ENCODE data around the gene NDUFB7. TPM values are rescaled to one million over a fixed set of nuclear protein-coding genes. Genes with fewer than 3 reads are reported as not detected.
"Not testable (repeated sequence)": the region's sequence is repeated elsewhere in the genome, so short reads cannot be mapped to it uniquely, and the experiment has no call there.

The NDUFB7 gene
- total and polyA plus RNA-seq, 2 experiments from 2014 or later: 244 to 316 TPM

DNA sequence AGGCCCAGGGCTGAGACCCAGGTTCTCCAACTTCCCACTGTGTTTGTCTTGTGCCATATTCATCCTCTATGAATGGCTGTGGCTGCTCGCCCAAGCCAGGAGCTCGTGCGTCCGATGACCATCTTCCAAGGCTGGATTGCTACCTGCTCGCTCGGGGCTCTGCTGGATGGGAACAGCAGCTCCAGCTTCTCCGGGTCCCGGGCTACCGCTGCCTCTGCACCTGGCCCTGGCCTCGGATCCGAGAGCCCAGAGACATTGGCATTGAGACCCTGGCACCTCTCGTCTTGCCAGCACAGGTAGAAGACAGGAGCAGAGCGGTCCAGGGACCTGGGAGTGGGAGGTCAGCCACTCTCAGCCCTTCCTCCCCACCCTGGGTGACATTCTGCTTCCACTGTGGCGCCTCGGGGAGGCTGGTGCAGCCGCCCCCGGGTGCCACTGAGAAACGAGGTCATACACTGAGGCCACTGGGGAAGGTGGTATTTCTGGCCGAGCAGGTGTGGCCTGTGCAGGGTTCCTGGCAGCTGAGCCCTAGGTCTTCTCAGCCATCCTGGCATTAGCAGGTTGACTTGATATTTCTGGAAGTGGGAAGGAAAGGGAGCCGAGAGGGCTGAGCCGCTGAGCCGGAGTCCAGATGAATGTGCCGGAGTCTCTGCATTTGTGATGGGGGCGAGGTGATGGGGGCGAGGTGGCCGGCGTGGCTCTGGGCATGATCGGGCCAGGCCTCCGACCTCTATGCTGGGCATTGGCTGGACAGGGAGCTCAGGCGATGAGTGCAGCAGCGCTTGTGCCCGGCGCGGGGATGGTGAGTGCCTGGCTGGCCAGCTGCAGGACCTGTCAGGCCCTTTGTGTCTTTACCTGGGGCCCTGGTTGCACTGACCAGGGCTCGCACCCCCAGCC, 18.6 kb downstream of the NDUFB7 start:
- DNase-seq: no peak
- Histone ChIP-seq H4K20me1 (ENCODE audit: insufficient read depth) (no peaks in the 10 kb centered on the region), H3K4me2 (ENCODE audit: unreplicated experiment) (no peak overlapping the region), H3K79me2 (ENCODE audit: insufficient read depth) (no peaks in the 10 kb centered on the region), H2AFZ (no peak overlapping the region), H3K4me3 (no peak overlapping the region), H3K27me3 (replicated peaks; ENCODE audit: insufficient read depth) (no peaks in the 10 kb centered on the region), H3K4me1 (ENCODE audit: insufficient read depth) (peaks cover 6% of the 10 kb centered on the region; the same call in 1 of the 2 replicates), H3F3A (ENCODE audit: insufficient read depth) (no peaks in the 10 kb centered on the region), H3K9ac (no peak overlapping the region), H3K27ac (no peak overlapping the region), H3K36me3 (ENCODE audit: low read depth) (no peaks in the 10 kb centered on the region), H3K9me3 (ENCODE audit: low read depth) (no peaks in the 10 kb centered on the region), H3K9me2 (ENCODE audit: insufficient read depth) (no peaks in the 10 kb centered on the region)
- 92 to 95% methylated on average over 35 of the region's 35 CpGs for WGBS, 2 experiments (ENCODE audit: low coverage in 1 of 2, low lambda C conversion rate in 2 of 2, missing lambda C conversion rate in 2 of 2)
- TF ChIP-seq EZH2 (IDR thresholded peaks at IDR 0.05; ENCODE audit: insufficient read depth, poor library complexity, severe bottlenecking) (no peak), EZH2phosphoT487 (IDR thresholded peaks at IDR 0.05; ENCODE audit: insufficient read depth, low read depth) (no peak)
- in situ Hi-C loops (cut with MboI): no loop called here

DNA sequence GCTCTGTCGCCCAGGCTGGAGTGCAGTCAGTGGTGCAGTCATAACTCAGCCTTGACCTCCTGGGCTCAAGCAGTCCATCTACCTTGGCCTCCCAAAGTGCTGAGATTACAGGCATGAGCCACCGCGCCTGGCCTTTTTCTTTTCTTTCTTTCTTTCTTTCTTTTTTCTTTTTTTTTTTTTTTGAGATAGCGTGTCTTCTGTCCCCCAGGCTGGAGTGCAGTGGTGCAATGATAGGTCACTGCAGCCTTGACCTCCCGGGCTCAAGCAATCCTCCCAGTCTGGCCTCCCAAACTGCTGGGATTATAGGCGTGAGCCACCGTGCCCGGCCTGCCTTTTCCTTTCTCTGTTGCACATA, 19.9 kb downstream of the NDUFB7 start:
- H3K9me3 ChIP-seq (ENCODE audit: low read depth); H4K20me1 ChIP-seq (ENCODE audit: insufficient read depth); H3K36me3 ChIP-seq (ENCODE audit: low read depth); H3K9ac ChIP-seq; DNase-seq; H3K27me3 ChIP-seq (replicated peaks; ENCODE audit: insufficient read depth); H3K4me1 ChIP-seq (ENCODE audit: insufficient read depth); H3K9me2 ChIP-seq (ENCODE audit: insufficient read depth); H3K4me2 ChIP-seq (ENCODE audit: unreplicated experiment); in situ Hi-C loops (cut with MboI); H2AFZ ChIP-seq; H3F3A ChIP-seq (ENCODE audit: insufficient read depth); H3K79me2 ChIP-seq (ENCODE audit: insufficient read depth); H3K27ac ChIP-seq; H3K4me3 ChIP-seq: not testable (repeated sequence)
- 82 to 87% methylated on average over 8 of the region's 8 CpGs for WGBS, 2 experiments (ENCODE audit: low coverage in 1 of 2, low lambda C conversion rate in 2 of 2, missing lambda C conversion rate in 2 of 2)

DNA sequence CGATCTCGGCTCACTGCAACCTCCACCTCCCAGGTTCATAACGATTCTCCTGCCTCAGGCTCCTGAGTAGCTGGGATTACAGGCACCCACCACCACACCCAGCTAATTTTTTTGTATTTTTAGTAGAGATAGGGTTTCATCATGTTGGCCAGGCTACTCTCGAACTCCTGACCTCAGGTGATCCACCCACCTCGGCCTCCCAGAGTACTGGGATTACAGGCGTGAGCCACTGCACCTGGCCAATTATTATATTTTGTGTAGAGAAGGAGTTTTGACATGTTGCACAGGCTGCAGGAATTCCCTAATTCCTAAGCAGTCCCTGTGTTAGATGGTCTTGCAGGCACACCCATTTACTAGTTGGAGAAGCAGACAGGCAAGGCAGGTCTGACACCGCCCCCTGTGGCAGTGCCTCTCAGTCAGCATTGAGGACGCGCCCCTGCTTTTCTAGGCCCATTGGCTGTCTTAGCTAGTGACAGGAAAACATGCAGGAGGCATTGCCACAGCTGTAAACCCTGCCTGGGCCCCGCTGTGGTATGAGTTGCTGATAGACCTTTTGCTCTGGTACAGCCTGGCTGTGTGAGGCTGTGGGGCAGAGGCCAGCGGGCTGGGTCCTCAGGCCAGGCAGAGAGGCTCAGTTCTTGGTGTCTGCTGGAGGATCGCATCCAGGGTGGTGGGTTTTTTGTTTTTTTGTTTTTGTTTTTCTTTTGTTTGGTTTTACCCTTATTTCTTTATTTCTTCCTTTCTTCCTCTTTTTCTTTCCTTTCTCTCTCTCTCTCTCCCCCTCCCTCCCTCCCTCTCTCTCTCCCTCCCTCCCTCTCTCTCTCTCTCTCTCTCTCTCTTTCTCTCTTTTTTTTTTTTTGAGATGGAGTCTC, 20.5 kb downstream of the NDUFB7 start:
- peak; percentile 58 for DNase-seq
- H4K20me1 ChIP-seq (ENCODE audit: insufficient read depth); H2AFZ ChIP-seq; H3K79me2 ChIP-seq (ENCODE audit: insufficient read depth); H3K9me3 ChIP-seq (ENCODE audit: low read depth); H3K27ac ChIP-seq; H3K9me2 ChIP-seq (ENCODE audit: insufficient read depth); H3K4me3 ChIP-seq; H3K36me3 ChIP-seq (ENCODE audit: low read depth); in situ Hi-C loops (cut with MboI); H3K27me3 ChIP-seq (replicated peaks; ENCODE audit: insufficient read depth); H3F3A ChIP-seq (ENCODE audit: insufficient read depth); H3K4me2 ChIP-seq (ENCODE audit: unreplicated experiment); H3K4me1 ChIP-seq (ENCODE audit: insufficient read depth): not testable (repeated sequence)
- 0 out of 2 replicates have a peak overlapping the region, but pooled peaks have one; percentile 31 for H3K9ac ChIP-seq
- WGBS, 2 experiments (ENCODE audit: low coverage in 1 of 2, low lambda C conversion rate in 2 of 2, missing lambda C conversion rate in 2 of 2): 74% methylated on average over 12 of the region's 12 CpGs

DNA sequence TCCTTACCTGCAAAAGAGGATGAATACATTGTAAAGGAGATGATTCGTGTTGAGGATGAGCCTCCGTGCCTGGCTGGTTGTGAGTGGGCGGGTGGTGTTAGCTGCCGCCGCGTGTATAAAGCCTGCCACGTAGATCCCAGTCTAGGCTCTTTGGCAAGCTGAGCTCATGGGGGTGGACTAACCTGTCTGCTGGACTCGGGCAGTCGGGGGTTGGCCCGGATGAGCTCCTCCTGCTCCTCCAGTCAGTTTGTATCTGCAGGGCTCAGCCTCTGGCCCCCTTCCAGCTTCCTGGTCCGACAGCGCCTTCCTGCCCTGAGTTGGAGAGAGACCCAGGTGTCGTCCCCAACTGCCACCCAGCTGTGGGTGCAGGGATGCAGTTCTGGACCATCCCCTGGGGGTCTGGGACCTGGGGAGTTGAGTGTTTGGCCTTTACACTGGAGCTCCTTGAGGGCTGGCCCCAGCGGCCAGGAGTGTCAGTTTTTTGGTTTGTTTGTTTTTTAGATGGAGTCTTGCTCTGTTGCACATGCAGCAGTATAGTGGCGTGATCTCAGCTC, 21.6 kb downstream of the NDUFB7 start:
- H3K27me3 ChIP-seq (replicated peaks; ENCODE audit: insufficient read depth): no peaks in the 10 kb centered on the region
- no peaks in the 10 kb centered on the region; the same call in 1 of the 2 replicates for H3K79me2 ChIP-seq (ENCODE audit: insufficient read depth)
- H3K4me2 ChIP-seq (ENCODE audit: unreplicated experiment): no peak overlapping the region
- WGBS, 2 experiments (ENCODE audit: low coverage in 1 of 2, low lambda C conversion rate in 2 of 2, missing lambda C conversion rate in 2 of 2): 83 to 87% methylated on average over 14 to 15 of the region's 15 CpGs
- no peak overlapping the region for H2AFZ ChIP-seq
- in situ Hi-C loops (cut with MboI): no loop called here
- H3K4me1 ChIP-seq (ENCODE audit: insufficient read depth): 0 out of 2 replicates have a peak, but pooled peaks cover 6% of the 10 kb centered on the region
- DNase-seq: no peak
- no peak overlapping the region for H3K9ac ChIP-seq
- no peak overlapping the region for H3K4me3 ChIP-seq
- TF ChIP-seq EZH2 (IDR thresholded peaks at IDR 0.05; ENCODE audit: insufficient read depth, poor library complexity, severe bottlenecking): no peak
- TF ChIP-seq EZH2phosphoT487 (IDR thresholded peaks at IDR 0.05; ENCODE audit: insufficient read depth, low read depth): no peak
- no peaks in the 10 kb centered on the region for H4K20me1 ChIP-seq (ENCODE audit: insufficient read depth)
- no peaks in the 10 kb centered on the region for H3F3A ChIP-seq (ENCODE audit: insufficient read depth)
- H3K9me2 ChIP-seq (ENCODE audit: insufficient read depth): no peaks in the 10 kb centered on the region
- H3K27ac ChIP-seq: no peak overlapping the region
- H3K9me3 ChIP-seq (ENCODE audit: low read depth): no peaks in the 10 kb centered on the region
- no peaks in the 10 kb centered on the region for H3K36me3 ChIP-seq (ENCODE audit: low read depth)

All from GM23248 (cell line).